Suppressor macrophage (primary cell): ENCODE results near the gene GCC1.

Experiments used
- DNase-seq, 4 experiments: peaks; one replicate each; pipeline ENCODE4 v3.0.0-alpha.2; 2020 to 2022
- total RNA-seq, 17 experiments: gene quantifications; one replicate each; lab custom pipeline; 2026; ENCODE audit warnings: mixed read lengths in 6 of 17, inconsistent platforms in 3 of 17; lab: John Stamatoyannopoulos, UW

GCC1 gene
- 22.8 to 45.2 (median 35.7) reads per million in 17 experiments for total RNA-seq

GRCh38 chr7:127585044-127585953, at the start of gene GCC1:
Gene GCC1 (minus strand): TSS chr7:127585596. CDS start chr7:127585182, 414 bp downstream.
- DNase-seq, result peak; percentile 93 to 98 (median 96)

- DNase-seq, result no peak
Measured at GRCh38 chr7:127632276-127632910, 47.0 kb upstream of the GCC1 start.

GRCh38 chr7:127629268-127629854, 44.0 kb upstream of the GCC1 start:
- peak; percentile 40 to 73 (median 62) for DNase-seq

GRCh38 chr7:127628445-127628844, 43.0 kb upstream of the GCC1 start:
- DNase-seq, result no peak

GRCh38 chr7:127625331-127625730, 39.9 kb upstream of the GCC1 start:
- DNase-seq, result no peak

- no peak for DNase-seq
Measured at GRCh38 chr7:127620406-127621233, 35.2 kb upstream of the GCC1 start.

- DNase-seq, result peak in 1 of 4 experiments; percentile 13
Measured at GRCh38 chr7:127619681-127620405, 34.4 kb upstream of the GCC1 start.

GRCh38 chr7:127618775-127619174, 33.4 kb upstream of the GCC1 start:
- DNase-seq, result no peak

- no peak for DNase-seq
Measured at GRCh38 chr7:127618042-127618441, 32.6 kb upstream of the GCC1 start, which contains the start of gene PAX4. Gene PAX4 (minus strand): TSS chr7:127618142. CDS start chr7:127615928, 2,214 bp downstream.

- DNase-seq, result no peak
Measured at GRCh38 chr7:127616724-127617123, 31.3 kb upstream of the GCC1 start.

GRCh38 chr7:127612263-127612662, 26.9 kb upstream of the GCC1 start:
- DNase-seq, result no peak

- no peak for DNase-seq
Measured at GRCh38 chr7:127609297-127609696, 23.9 kb upstream of the GCC1 start.

- DNase-seq, result no peak
Measured at GRCh38 chr7:127608446-127608845, 23.1 kb upstream of the GCC1 start.

- DNase-seq, result no peak
Measured at GRCh38 chr7:127600885-127601284, 15.5 kb upstream of the GCC1 start.

GRCh38 chr7:127598318-127598717, 12.9 kb upstream of the GCC1 start:
- peak in 1 of 4 experiments; percentile 27 for DNase-seq

GRCh38 chr7:127595737-127596136, 10.3 kb upstream of the GCC1 start:
- DNase-seq, result no peak

- DNase-seq, result peak; percentile 72 to 85 (median 80)
Measured at GRCh38 chr7:127594490-127594889, 9.1 kb upstream of the GCC1 start.

- DNase-seq, result no peak
Measured at GRCh38 chr7:127592550-127592949, 7.2 kb upstream of the GCC1 start.

GRCh38 chr7:127591591-127591990, 6.2 kb upstream of the GCC1 start:
- no peak for DNase-seq

- no peak for DNase-seq
Measured at GRCh38 chr7:127591189-127591588, 5.8 kb upstream of the GCC1 start.

GRCh38 chr7:127589896-127590295, 4.5 kb upstream of the GCC1 start:
- peak in 3 of 4 experiments; percentile 47 to 52 (median 52) for DNase-seq
